GM13976 (cell line): ENCODE results near the gene ZP1.

Experiments
- DNase-seq: peaks from one replicate; pipeline ENCODE4 v3.0.0; 2012; ENCODE audit warnings: low spot score
- CTCF ChIP-seq: IDR thresholded peaks from 2 replicates; pipeline ENCODE4 v1.5.1; 2012; ENCODE audit warnings: borderline replicate concordance, mild to moderate bottlenecking; ENCODE audit not compliant: insufficient read depth; ENCODE audit errors: extremely low read depth, missing control alignments, control extremely low read depth
- in situ Hi-C: fragments of 300-500 bp; cut with MboI; formaldehyde crosslinking; loops from one replicate; pipeline ENCODE4 v1.12.0; 2022; ENCODE audit warnings: low sequenced_read_pairs, mixed read lengths, inconsistent platforms; ENCODE audit not compliant: unreplicated experiment

ZP1 gene

GRCh38 chr11:60849641-60850520 lies 17.5 kb upstream of the ZP1 start:
- in situ Hi-C loops, result loop anchor here (25.0 kb wide), 1 partner anchor 337 kb away; no protein-coding TSS in a partner anchor
- DNase-seq, result no peak
- TF ChIP-seq CTCF, result no peak

- no peak for DNase-seq
- in situ Hi-C loops, result no loop called here
- TF ChIP-seq CTCF, result no peak
Observed at GRCh38 chr11:60851327-60852104, 15.8 kb upstream of the ZP1 start.

GRCh38 chr11:60852117-60852981 lies 15.0 kb upstream of the ZP1 start:
- no peak for DNase-seq
- in situ Hi-C loops, result no loop called here
- no peak for TF ChIP-seq CTCF

- no peak for TF ChIP-seq CTCF
- in situ Hi-C loops, result no loop called here
- no peak for DNase-seq
Observed at GRCh38 chr11:60852982-60853950, 14.1 kb upstream of the ZP1 start.

- in situ Hi-C loops, result no loop called here
- DNase-seq, result no peak
- no peak for TF ChIP-seq CTCF
Observed at GRCh38 chr11:60854140-60854846, 13.0 kb upstream of the ZP1 start.
